ENCODE measurements around the gene TP53RK.

Gene TP53RK

DNA sequence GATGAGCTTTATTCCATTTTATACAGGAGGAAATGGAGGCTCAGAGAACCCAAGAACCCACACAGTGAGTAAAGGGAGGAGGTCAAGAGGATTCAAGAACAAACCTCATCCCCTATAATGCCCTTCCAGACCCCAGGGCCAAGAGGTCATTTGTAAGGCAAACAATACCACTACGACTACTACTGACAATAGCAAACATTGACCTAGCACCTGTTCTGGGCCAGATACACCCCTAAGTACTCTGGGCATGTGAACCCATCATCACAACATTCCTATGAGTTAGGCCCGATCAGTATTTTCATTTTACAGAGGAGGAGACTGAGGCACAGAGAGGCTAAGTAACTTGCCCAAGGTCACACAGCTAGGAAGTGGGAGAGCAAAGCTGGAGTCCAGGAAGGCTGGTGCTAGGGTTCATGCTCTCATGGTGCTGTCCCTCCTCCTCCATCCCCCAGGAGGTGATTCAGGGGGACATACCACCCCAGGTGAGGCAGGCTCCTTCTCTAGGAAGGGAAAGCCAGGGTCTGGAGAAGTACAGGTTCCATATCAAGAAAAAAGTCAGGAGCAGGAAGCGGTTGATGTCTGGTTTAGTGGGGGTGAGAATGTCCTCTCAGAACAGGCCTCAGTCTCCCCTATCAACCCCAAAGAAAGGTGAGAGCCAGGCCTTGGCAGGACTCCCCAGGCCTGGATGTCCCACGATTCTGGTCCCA is 51.7 kb downstream of the TP53RK start:
- no peak for DNase-seq

DNA sequence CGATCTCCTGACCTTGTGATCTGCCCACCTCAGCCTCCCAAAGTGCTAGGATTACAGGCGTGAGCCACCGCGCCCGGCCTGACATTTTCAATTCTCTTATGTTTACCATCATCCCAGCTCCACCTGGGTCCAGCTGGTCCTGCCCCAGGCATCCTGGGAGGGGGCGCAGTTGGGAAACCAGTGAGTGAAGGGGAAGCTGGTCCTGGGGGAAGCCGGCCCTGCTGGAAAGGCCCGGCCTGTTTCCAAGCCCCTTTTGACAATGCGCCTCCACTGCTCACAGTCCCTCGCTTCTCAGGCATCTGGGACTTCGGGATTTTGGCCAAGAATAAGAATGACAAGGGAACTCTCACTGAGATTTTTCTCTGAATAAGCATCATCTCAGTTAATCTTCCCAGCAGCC is 52.2 kb downstream of the TP53RK start:
- no peak for DNase-seq

DNA sequence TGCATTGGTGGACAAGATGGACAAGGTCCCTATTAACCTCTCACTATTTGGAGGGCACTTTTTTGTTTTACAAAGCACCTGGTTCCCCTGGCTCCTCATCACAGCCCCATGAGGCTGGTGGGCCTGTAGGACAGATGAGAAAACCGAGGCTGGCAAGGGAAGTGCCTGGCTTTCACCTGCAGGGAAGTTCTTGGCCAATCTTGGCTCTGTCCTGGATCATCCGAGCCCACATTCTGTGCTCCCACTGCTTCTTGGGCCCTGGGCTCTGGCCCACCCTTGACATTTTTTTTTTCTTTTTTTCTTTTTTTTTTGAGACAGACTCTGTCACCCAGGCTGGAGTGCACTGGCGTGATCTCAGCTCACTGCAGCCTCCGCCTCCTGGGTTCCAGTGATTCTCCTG is 52.7 kb downstream of the TP53RK start:
- DNase-seq = no peak

DNA sequence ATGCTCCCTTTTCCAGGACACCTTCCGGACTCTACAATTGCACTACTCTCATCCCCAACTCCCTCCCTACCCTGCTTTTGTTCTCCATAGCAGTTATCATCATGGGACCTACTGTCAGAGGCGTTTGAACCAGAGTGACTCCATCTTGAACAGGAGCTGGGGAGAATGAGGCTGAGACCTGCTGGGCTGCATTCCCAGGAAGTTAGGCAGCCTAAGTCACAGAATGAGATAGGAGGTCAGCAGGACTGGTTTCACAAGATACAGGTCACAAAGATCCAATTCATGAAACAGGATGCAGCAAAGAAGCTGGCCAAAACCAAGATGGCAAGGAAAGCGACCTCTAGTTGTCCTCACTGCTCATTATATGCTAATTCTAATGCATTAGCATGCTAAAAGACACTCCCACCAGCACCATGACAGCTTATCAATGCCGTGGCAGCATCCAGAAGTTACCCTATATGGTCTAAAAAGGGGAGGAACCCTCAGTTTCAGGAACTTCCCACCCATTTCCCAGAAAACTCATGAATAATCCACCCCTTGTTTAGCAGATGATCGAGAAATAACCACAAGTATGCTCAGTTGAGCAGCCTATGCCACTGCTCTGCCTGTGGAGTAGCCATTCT is 53.6 kb downstream of the TP53RK start:
- DNase-seq = no peak

DNA sequence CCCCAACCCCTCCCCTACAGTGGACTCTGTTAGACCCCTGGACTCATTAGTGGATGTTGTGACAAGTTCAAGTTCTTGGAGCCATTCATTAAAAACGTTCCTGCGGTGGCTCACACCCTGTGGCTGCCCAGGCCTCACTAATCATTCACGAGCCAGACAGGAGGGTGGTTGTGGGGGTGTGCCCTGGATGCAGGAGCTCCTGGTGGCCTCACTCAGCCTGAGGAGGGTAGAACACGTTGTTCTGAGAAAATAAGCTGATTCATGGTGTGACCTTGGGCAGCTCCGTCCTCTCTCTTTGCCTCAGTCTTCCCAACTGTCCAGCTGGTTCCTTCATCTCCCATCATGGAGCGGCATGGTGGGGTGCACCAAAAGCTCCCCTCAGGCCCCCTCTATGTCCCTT is 54.7 kb downstream of the TP53RK start:
- DNase-seq = no peak

Measured in NCI-H1048 (cell line).